ENCODE data around the gene SAP30BP. TPM values are rescaled to one million over a fixed set of nuclear protein-coding genes. Genes with fewer than 3 reads are reported as not detected.

The SAP30BP gene
- total and polyA plus RNA-seq, 2 of the 13 experiments (the other 11 are each of a cell fraction or from before 2014, with no cell fraction given), result 67.7 to 99.4 TPM

GRCh38 chr17:75622076-75622475 lies 45.1 kb upstream of the SAP30BP start:
- H2AFZ ChIP-seq (ENCODE audit: low read length), result no peak overlapping the region
- POLR2A ChIA-PET, result interaction anchor here (2.0 to 3.7 kb wide), 2 partner anchors 11 to 12 kb away, joined by 12 read pairs; partner anchors contain the start of gene SMIM5
- H3K4me2 ChIP-seq (ENCODE audit: low read depth, low read length), result no peak overlapping the region
- H3K4me1 ChIP-seq (ENCODE audit: insufficient read depth, low read length), result peaks cover 6% of the 10 kb centered on the region; the same call in 1 of the 2 replicates
- no peaks in the 10 kb centered on the region; the same call in 1 of the 2 replicates for H4K20me1 ChIP-seq (ENCODE audit: insufficient read depth, low read length)
- no peak for TF ChIP-seq ETV5 (CRISPR knock-in tag; IDR thresholded peaks at IDR 0.05; ENCODE audit: borderline replicate concordance)
- TF ChIP-seq BRCA1 (CRISPR knock-in tag; IDR thresholded peaks at IDR 0.05), result no peak
- TF ChIP-seq, protein P1, sequence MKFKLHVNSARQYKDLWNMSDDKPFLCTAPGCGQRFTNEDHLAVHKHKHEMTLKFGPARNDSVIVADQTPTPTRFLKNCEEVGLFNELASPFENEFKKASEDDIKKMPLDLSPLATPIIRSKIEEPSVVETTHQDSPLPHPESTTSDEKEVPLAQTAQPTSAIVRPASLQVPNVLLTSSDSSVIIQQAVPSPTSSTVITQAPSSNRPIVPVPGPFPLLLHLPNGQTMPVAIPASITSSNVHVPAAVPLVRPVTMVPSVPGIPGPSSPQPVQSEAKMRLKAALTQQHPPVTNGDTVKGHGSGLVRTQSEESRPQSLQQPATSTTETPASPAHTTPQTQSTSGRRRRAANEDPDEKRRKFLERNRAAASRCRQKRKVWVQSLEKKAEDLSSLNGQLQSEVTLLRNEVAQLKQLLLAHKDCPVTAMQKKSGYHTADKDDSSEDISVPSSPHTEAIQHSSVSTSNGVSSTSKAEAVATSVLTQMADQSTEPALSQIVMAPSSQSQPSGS (CRISPR knock-in tag; IDR thresholded peaks at IDR 0.05), result no peak
- no peak for TF ChIP-seq HNF4G (IDR thresholded peaks at IDR 0.05; ENCODE audit: borderline replicate concordance, low read depth, low read length)
- TF ChIP-seq HNF4G (CRISPR knock-in tag; IDR thresholded peaks at IDR 0.05; ENCODE audit: borderline replicate concordance, low read depth), result no peak
- no peak for TF ChIP-seq ZNF619 (CRISPR knock-in tag; IDR thresholded peaks at IDR 0.05)
- no peak for TF ChIP-seq ZNF782 (CRISPR knock-in tag; IDR thresholded peaks at IDR 0.05; ENCODE audit: borderline replicate concordance)
- no peak for TF ChIP-seq GFI1 (CRISPR knock-in tag; IDR thresholded peaks at IDR 0.05; ENCODE audit: borderline replicate concordance)
- TF ChIP-seq MIER3 (CRISPR knock-in tag; IDR thresholded peaks at IDR 0.05; ENCODE audit: borderline replicate concordance), result no peak
- no peak for TF ChIP-seq ZKSCAN1 (IDR thresholded peaks at IDR 0.05; ENCODE audit: low read length)
- no peak for TF ChIP-seq ZNF354B (CRISPR knock-in tag; IDR thresholded peaks at IDR 0.05)
- no peak for TF ChIP-seq ZNF34 (CRISPR knock-in tag; IDR thresholded peaks at IDR 0.05; ENCODE audit: borderline replicate concordance)
- TF ChIP-seq CBX2 (IDR thresholded peaks at IDR 0.05; ENCODE audit: low read depth, low read length), result no peak
- TF ChIP-seq CBX2 (CRISPR knock-in tag; IDR thresholded peaks at IDR 0.05; ENCODE audit: low read depth), result no peak
- no peak for TF ChIP-seq TMF1 (CRISPR knock-in tag; IDR thresholded peaks at IDR 0.05; ENCODE audit: low read depth)
- no peak for TF ChIP-seq KLF16 (CRISPR knock-in tag; IDR thresholded peaks at IDR 0.05)
- TF ChIP-seq KAT2B (IDR thresholded peaks at IDR 0.05; ENCODE audit: borderline replicate concordance, low read depth, low read length), result no peak
- TF ChIP-seq ONECUT2 (CRISPR knock-in tag; IDR thresholded peaks at IDR 0.05), result no peak
- no peak for TF ChIP-seq FOSL2 (CRISPR knock-in tag; IDR thresholded peaks at IDR 0.05)
- TF ChIP-seq SIX4 (CRISPR knock-in tag; IDR thresholded peaks at IDR 0.05), result no peak
- H3K4me3 ChIP-seq (replicated peaks in 1 of 3; ENCODE audit: insufficient read depth in 1 of 3, low read depth in 2 of 3, low read length in 3 of 3), result no peak overlapping the region
- no peak for DNase-seq (ENCODE audit: low spot score)
- no peak for ATAC-seq
- H3K27ac ChIP-seq (ENCODE audit: extremely low read length, insufficient read depth, low read length), result no peak overlapping the region
- H3K27me3 ChIP-seq (ENCODE audit: control insufficient read depth in 1 of 2, insufficient read depth in 2 of 2, low read length in 2 of 2), result no peaks in the 10 kb centered on the region
- no peaks in the 10 kb centered on the region for H3K9me3 ChIP-seq (ENCODE audit: low read length)
- intact Hi-C loops (cut with micrococcal nuclease; ENCODE audit: unreplicated experiment) (no loop called here), in situ Hi-C loops (cut with HindIII; ENCODE audit: extremely low pct_ligation_motif_present, low pct_unique_long_range_greater_than_20kb) (no loop called here)
- H3K9ac ChIP-seq (ENCODE audit: insufficient read depth, low read depth, low read length), result no peak overlapping the region
- no peak for FAIRE-seq
- H3K79me2 ChIP-seq (ENCODE audit: insufficient read depth, low read length), result no peaks in the 10 kb centered on the region
- WGBS (ENCODE audit: low lambda C conversion rate), result 85% methylated on average over 8 of the region's 8 CpGs
- BruUV-seq (replicated peaks), result no TSS peak
- no peaks in the 10 kb centered on the region for H3K36me3 ChIP-seq (replicated peaks in 1 of 2; ENCODE audit: control insufficient read depth in 1 of 2, insufficient read depth in 2 of 2, low read length in 2 of 2)
- CTCF ChIA-PET (ENCODE audit: low intra/inter-chr PET ratio, low total read pairs), result no interaction called here
